BLaER1 treated with 17β-estradiol and CSF1 and Interleukin-3, amounts not matched to agents 10 nM and 100 nM (cell line): ENCODE measurements around the gene SYNE3.

Source experiments
- H3K27ac ChIP-seq, 11 experiments: shearing (Covaris generic); formaldehyde crosslinking; 2 replicates each; pipeline ENCODE4 v1.8.1; 2022
- H3K27me3 ChIP-seq, 11 experiments: shearing (Covaris generic); formaldehyde crosslinking; 2 replicates each; pipeline ENCODE4 v1.8.1; 2022
- H3K36me3 ChIP-seq, 11 experiments: shearing (Covaris generic); formaldehyde crosslinking; 2 replicates each; pipeline ENCODE4 v1.8.1; 2022
- H3K4me1 ChIP-seq, 10 experiments: shearing (Covaris generic); formaldehyde crosslinking; 2 replicates each; pipeline ENCODE4 v1.8.1; 2022
- H3K4me2 ChIP-seq, 11 experiments: shearing (Covaris generic); formaldehyde crosslinking; 2 replicates each; pipeline ENCODE4 v1.8.1; 2022
- H3K4me3 ChIP-seq, 10 experiments: shearing (Covaris generic); formaldehyde crosslinking; 2 replicates each; pipeline ENCODE4 v1.8.1; 2022
- H3K9ac ChIP-seq, 11 experiments: shearing (Covaris generic); formaldehyde crosslinking; 2 replicates each; pipeline ENCODE4 v1.8.1; 2022
- H3K9me3 ChIP-seq, 11 experiments: shearing (Covaris generic); formaldehyde crosslinking; replicated peaks in 1 of 11; 2 replicates each; pipeline ENCODE4 v1.8.1; 2022
- H4K20me1 ChIP-seq, 11 experiments: shearing (Covaris generic); formaldehyde crosslinking; 2 replicates each; pipeline ENCODE4 v1.8.1; 2022
- Cebpa-rat ChIP-seq, 11 experiments: shearing (Covaris generic); IDR thresholded peaks; 2 replicates each; pipeline ENCODE4 v1.8.1; 2022

The SYNE3 gene

DNA sequence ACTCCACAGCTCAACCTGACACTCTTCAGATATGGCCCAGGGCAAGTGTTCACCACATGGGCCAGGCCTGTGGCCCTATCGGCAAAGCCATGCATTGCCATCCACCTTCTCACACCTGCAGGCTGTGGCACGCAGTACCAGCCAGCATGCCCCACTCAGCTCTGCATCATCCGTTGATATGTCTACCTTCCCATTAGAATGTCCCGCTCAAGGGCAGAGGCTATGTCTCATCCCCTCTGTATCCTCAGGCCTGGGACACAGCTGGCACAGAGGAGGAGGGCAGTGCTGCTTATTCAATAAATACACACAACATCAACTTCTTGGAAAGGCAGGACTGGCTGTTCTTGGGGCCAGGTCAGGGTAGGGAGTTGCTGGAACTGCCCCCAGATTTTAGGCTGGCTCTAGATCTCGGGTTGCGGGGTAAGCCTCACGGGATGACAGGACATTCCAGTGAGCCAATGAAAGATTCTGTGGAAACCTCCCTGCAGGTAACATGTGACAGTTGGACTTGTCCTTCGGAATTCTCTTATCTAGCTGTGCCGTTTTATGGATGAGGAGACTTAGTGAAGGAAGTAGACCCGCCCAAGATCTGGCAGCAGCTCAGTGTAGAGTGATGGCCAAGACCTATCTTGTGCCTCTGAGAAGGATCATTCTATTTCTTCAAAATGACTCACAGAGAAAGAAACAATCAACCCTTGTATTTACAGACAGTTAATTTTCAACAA lies 25.6 kb downstream of the SYNE3 start:
- H3K4me3 ChIP-seq = no peak overlapping the region
- peak overlapping the region in 8 of 11 experiments; percentile 24 to 99 (median 78); a peak in 14 of 22 replicates for H3K27ac ChIP-seq
- peak overlapping the region; percentile 59 to 94 (median 79) for H3K4me2 ChIP-seq
- H3K36me3 ChIP-seq = peaks cover 7 to 51% (median 36%) of the 10 kb centered on the region in 11 experiments; a peak in 21 of 22 replicates
- H3K9me3 ChIP-seq = peaks cover 9 to 13% (median 11%) of the 10 kb centered on the region in 11 experiments; a peak in 21 of 22 replicates
- peaks cover 80 to 90% (median 85%) of the 10 kb centered on the region in 10 experiments for H3K4me1 ChIP-seq
- H3K27me3 ChIP-seq = no peaks in the 10 kb centered on the region
- TF ChIP-seq Cebpa-rat (IDR thresholded peaks at IDR 0.05) = no peak
- H4K20me1 ChIP-seq = peaks cover 0 to 48% (median 41%) of the 10 kb centered on the region in 11 experiments; a peak in 19 of 22 replicates
- H3K9ac ChIP-seq = peak overlapping the region in 4 of 11 experiments; percentile 62 to 75 (median 70); a peak in 8 of 22 replicates

DNA sequence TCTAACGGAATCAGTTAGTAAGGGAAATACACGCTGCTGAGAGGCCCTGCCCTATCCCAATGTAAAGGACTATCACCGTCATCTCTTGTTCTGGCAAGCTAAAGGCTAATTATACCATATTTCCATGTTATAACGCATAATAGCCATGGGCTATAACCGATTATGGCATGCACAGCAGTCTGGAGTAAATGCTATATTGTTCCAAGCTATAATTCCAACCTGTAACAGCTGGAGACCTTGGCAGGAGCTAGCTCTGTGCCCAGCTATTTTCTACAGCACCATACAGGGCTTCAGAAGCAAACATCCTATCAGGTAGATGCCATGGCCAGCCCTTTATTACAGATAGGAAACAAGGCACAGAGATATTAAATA lies 26.3 kb downstream of the SYNE3 start:
- H4K20me1 ChIP-seq = peaks cover 7 to 56% (median 49%) of the 10 kb centered on the region in 11 experiments; a peak in 20 of 22 replicates

DNA sequence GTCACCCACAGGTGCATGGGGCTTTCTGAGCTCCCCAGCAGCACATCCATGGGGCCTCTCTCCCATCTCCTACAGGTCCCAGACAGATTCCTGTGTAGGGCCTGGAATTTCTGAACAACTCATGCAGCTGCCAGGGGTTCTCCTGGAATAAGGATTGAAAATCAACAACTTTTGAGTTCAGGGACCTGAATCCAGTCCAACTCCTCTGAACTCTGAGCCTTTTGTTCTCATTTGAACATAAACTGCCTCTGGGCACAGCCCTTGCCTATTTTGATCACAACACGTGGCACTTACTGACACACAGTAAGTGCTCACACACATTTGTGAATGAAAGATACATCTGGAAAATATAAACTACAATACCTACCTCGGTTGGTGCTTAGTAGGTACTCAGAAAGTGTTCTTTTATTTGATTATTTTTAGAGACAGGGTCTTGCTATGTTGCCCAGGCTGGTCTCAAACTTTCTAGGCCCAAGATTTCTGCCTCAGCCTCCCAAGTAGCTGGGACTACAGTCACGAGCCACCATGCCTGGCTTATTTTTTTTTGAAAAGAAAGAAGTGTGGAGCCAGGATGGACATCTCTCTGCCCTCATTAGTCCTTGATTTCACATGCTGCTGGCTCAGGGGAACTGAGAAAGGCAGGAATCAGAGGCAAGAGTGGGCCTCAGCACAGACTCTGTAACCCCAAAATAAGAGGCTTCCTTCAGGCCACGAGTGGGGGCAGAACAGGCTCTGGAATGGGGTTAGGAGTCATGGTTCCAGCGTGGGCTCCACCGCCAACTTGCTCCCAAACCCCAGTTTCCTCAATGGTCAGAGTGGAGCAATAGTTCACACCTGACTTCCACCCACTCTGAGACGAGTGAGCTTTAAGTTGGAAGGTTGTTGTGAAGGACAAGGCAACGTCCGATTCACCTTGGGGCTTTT lies 27.0 kb downstream of the SYNE3 start:
- H3K36me3 ChIP-seq = peaks cover 7 to 62% (median 36%) of the 10 kb centered on the region in 11 experiments; a peak in 21 of 22 replicates
- peaks cover 80 to 90% (median 85%) of the 10 kb centered on the region in 10 experiments for H3K4me1 ChIP-seq
- H3K4me2 ChIP-seq = peak overlapping the region; percentile 59 to 94 (median 79)
- H3K9me3 ChIP-seq = peaks cover 9 to 13% (median 11%) of the 10 kb centered on the region in 11 experiments; a peak in 21 of 22 replicates
- peak overlapping the region in 10 of 11 experiments; percentile 15 to 99 (median 70); a peak in 19 of 22 replicates for H3K27ac ChIP-seq
- no peaks in the 10 kb centered on the region for H3K27me3 ChIP-seq
- TF ChIP-seq Cebpa-rat (IDR thresholded peaks at IDR 0.05) = no peak
- peak overlapping the region in 2 of 10 experiments; percentile 15 to 20; a peak in 3 of 20 replicates for H3K4me3 ChIP-seq
- H4K20me1 ChIP-seq = peaks cover 10 to 62% (median 55%) of the 10 kb centered on the region in 11 experiments; a peak in 21 of 22 replicates
- peak overlapping the region in 8 of 11 experiments; percentile 13 to 75 (median 56); a peak in 15 of 22 replicates for H3K9ac ChIP-seq

More for the DNA sequence above, 26.3 kb downstream of the SYNE3 start:
- H3K4me2 ChIP-seq = peak overlapping the region; percentile 59 to 94 (median 79)
- H3K4me3 ChIP-seq = no peak overlapping the region
- H3K9ac ChIP-seq = peak overlapping the region in 7 of 11 experiments; percentile 22 to 75 (median 62); a peak in 13 of 22 replicates
- H3K36me3 ChIP-seq = peaks cover 7 to 57% (median 36%) of the 10 kb centered on the region in 11 experiments; a peak in 21 of 22 replicates
- H3K4me1 ChIP-seq = peaks cover 80 to 90% (median 85%) of the 10 kb centered on the region in 10 experiments
- H3K27ac ChIP-seq = peak overlapping the region in 9 of 11 experiments; percentile 31 to 99 (median 73); a peak in 17 of 22 replicates
- no peaks in the 10 kb centered on the region for H3K27me3 ChIP-seq
- H3K9me3 ChIP-seq = peaks cover 9 to 13% (median 11%) of the 10 kb centered on the region in 11 experiments; a peak in 21 of 22 replicates
- no peak for TF ChIP-seq Cebpa-rat (IDR thresholded peaks at IDR 0.05)

DNA sequence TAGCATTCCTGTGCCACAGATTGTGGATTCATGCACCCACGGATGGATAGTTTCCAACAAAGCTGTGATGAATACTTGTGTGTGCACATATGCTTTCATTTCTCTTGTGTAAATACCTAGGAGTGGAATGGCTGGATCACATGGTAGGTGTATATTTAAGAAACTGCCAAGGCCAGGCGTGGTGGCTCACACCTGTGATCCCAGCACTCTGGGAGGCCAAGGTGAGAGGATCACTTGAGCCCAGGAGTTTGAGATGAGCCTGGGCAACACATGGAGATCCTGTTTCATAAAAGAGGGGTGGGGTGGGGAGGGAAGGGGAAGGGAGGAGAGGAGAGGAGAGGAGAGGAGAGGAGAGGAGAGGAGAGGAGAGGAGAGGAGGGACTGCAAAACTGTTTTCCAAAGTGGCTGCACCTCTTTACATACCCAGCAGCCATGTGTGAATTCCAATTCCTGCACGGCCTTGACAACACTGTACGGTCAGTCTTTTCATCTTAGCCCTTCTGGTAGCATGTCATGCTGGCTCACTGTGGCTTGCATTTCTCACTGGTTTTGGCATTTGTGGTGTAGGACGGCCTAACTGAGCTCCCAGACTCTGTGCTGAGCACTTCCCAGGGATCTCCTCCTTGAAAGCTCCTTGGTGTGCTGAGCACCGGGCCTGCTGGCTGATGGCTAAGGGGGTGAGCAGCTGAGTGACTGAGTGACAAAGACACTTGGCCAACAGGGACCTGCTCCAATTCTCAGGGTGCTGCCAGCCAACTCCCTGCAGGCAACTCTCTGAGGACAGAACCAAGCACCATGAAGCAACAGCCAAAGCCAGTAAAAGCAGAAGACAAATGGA lies 27.9 kb downstream of the SYNE3 start:
- peaks cover 19 to 71% (median 64%) of the 10 kb centered on the region in 11 experiments; a peak in 21 of 22 replicates for H4K20me1 ChIP-seq
- peaks cover 9 to 13% (median 11%) of the 10 kb centered on the region in 11 experiments; a peak in 21 of 22 replicates for H3K9me3 ChIP-seq
- peak overlapping the region; percentile 72 to 94 (median 88) for H3K4me2 ChIP-seq
- H3K27me3 ChIP-seq = no peaks in the 10 kb centered on the region
- H3K4me3 ChIP-seq = peak overlapping the region in 3 of 10 experiments; percentile 21 to 40 (median 38); a peak in 5 of 20 replicates
- H3K27ac ChIP-seq = peak overlapping the region in 9 of 11 experiments; percentile 31 to 99 (median 73); a peak in 18 of 22 replicates
- TF ChIP-seq Cebpa-rat (IDR thresholded peaks at IDR 0.05) = peak in 2 of 11 experiments; percentile 38 to 73; a peak in 3 of 22 replicates
- peaks cover 7 to 62% (median 37%) of the 10 kb centered on the region in 11 experiments; a peak in 21 of 22 replicates for H3K36me3 ChIP-seq
- peak overlapping the region in 8 of 11 experiments; percentile 13 to 75 (median 56); a peak in 13 of 22 replicates for H3K9ac ChIP-seq
- H3K4me1 ChIP-seq = peaks cover 80 to 90% (median 85%) of the 10 kb centered on the region in 10 experiments

DNA sequence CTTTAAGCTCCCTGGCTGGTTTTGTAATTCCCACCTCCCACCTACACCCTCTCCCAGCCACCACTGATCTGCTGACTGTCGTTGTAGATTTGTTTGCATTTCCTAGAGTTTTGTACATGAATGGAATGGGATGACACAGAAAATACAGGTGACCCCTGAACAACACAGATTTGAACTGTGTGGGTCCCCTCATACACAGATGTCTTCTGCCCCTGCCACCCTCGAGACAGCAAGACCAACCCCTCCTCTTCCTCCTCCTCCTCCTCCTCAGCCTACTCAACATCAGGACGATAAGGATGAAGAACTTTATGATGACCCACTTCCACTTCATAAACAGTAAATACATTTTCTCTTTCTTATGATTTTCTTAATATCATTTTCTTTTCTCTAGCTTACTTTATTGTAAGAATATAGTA lies 28.8 kb downstream of the SYNE3 start:
- peaks cover 86 to 92% (median 88%) of the 10 kb centered on the region in 10 experiments for H3K4me1 ChIP-seq
- H3K27ac ChIP-seq = peak overlapping the region in 8 of 11 experiments; percentile 56 to 99 (median 80); a peak in 17 of 22 replicates
- H3K27me3 ChIP-seq = no peaks in the 10 kb centered on the region
- peaks cover 27 to 80% (median 73%) of the 10 kb centered on the region in 11 experiments; a peak in 21 of 22 replicates for H4K20me1 ChIP-seq
- peak overlapping the region in 8 of 11 experiments; percentile 36 to 71 (median 52); a peak in 14 of 22 replicates for H3K9ac ChIP-seq
- peak overlapping the region in 6 of 10 experiments; percentile 7 to 40 (median 20); a peak in 8 of 20 replicates for H3K4me3 ChIP-seq
- peaks cover 7 to 11% (median 9%) of the 10 kb centered on the region in 11 experiments; a peak in 21 of 22 replicates for H3K9me3 ChIP-seq
- TF ChIP-seq Cebpa-rat (IDR thresholded peaks at IDR 0.05) = no peak
- H3K4me2 ChIP-seq = peak overlapping the region; percentile 70 to 94 (median 88)
- H3K36me3 ChIP-seq = peaks cover 7 to 62% (median 30%) of the 10 kb centered on the region in 11 experiments; a peak in 21 of 22 replicates

DNA sequence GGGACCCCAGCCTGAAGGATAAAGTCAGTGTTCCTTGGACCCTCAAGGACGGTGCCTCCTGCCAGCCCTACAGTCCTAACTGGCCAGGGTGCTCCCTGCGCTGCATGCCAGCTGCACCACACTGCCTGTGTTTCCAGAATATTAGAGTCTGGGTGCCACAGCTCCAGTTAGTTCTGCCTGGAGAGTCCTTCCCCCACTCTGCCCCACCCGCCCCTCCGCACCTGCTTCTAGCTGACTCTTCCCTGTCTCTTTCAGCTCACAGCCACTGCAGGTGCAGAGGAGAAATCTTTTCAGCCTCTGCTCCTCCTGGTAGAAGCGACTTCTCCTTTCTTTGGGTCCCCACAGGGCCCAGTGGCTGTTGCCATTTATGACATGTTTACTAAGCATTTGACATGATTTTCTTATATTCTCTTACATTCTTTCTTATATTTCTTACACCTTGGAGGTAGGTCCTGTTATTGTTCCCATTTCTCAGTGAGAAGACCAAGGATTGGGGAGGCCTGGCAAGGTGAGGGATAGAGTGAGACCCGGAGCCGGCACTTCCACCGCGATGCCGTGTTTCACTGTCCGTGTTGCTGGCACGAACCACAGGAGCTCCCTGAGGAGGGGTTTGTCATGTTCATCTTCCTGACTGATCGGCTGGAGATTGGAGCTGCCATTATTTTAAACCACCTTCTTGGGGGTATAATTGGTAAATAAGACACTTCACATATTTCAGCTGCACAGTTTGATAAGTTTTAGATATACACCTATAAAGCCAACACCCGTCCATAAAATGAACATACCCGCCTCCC lies 29.4 kb downstream of the SYNE3 start:
- no peak for TF ChIP-seq Cebpa-rat (IDR thresholded peaks at IDR 0.05)
- peaks cover 3 to 62% (median 23%) of the 10 kb centered on the region in 11 experiments; a peak in 21 of 22 replicates for H3K36me3 ChIP-seq
- no peaks in the 10 kb centered on the region for H3K27me3 ChIP-seq
- peaks cover 90 to 98% (median 94%) of the 10 kb centered on the region in 10 experiments for H3K4me1 ChIP-seq
- peaks cover 1 to 5% (median 3%) of the 10 kb centered on the region in 11 experiments; a peak in 19 of 22 replicates for H3K9me3 ChIP-seq
- peak overlapping the region in 9 of 11 experiments; percentile 15 to 99 (median 67); a peak in 17 of 22 replicates for H3K27ac ChIP-seq
- H3K4me3 ChIP-seq = peak overlapping the region in 6 of 10 experiments; percentile 7 to 40 (median 20); a peak in 10 of 20 replicates
- H3K4me2 ChIP-seq = peak overlapping the region; percentile 70 to 94 (median 88)
- peak overlapping the region in 9 of 11 experiments; percentile 24 to 71 (median 41); a peak in 16 of 22 replicates for H3K9ac ChIP-seq
- H4K20me1 ChIP-seq = peaks cover 27 to 86% (median 79%) of the 10 kb centered on the region in 11 experiments; a peak in 21 of 22 replicates
